HepG2 (cell line): ENCODE measurements around the gene MEAF6. TPM values are rescaled to one million over a fixed set of nuclear protein-coding genes. Genes with fewer than 3 reads are reported as not detected.
A peak's percentile ranks its signal among the peaks of the same experiment; 100 is the strongest.

Experiments
- ARID3A ChIP-seq: IDR thresholded peaks from 2 replicates; pipeline ENCODE4 v1.6.1; 2012; ENCODE audit warnings: low read depth, low read length, improper control_type of control experiment
- ATAD3A ChIP-seq: sonication (generic); formaldehyde crosslinking; IDR thresholded peaks from 2 replicates; pipeline ENCODE4 v1.4.0; 2020; ENCODE audit warnings: missing genetic modification reagents
- BHLHE40 ChIP-seq: IDR thresholded peaks from 2 replicates; pipeline ENCODE4 v1.6.1; 2011; ENCODE audit warnings: low read length, improper control_type of control experiment
- CENPT ChIP-seq: sonication (generic); formaldehyde crosslinking; IDR thresholded peaks from 2 replicates; pipeline ENCODE4 v1.8.0; 2022; ENCODE audit warnings: low read depth, mild to moderate bottlenecking, moderate library complexity, missing genetic modification reagents
- ETV6 ChIP-seq: sonication (generic); formaldehyde crosslinking; conservative IDR thresholded peaks from 2 replicates; pipeline ENCODE4 v1.4.0; 2020; ENCODE audit warnings: missing genetic modification reagents
- HDAC2 ChIP-seq: sonication (generic); formaldehyde crosslinking; IDR thresholded peaks from 2 replicates; pipeline ENCODE4 v1.4.0; 2020; ENCODE audit warnings: missing genetic modification reagents
- IKZF5 ChIP-seq: IDR thresholded peaks from 2 replicates; pipeline ENCODE4 v1.6.1; 2018; ENCODE audit warnings: missing genetic modification reagents, mild to moderate bottlenecking, missing compliant biosample characterization
- MAFF ChIP-seq: IDR thresholded peaks from 2 replicates; pipeline ENCODE4 v1.6.1; 2011; ENCODE audit warnings: low read depth, low read length, improper control_type of control experiment
- NRL ChIP-seq: sonication (generic); formaldehyde crosslinking; IDR thresholded peaks from 2 replicates; pipeline ENCODE4 v1.5.0; 2020; ENCODE audit warnings: missing genetic modification reagents, mild to moderate bottlenecking, moderate library complexity, borderline replicate concordance
- PRDM15 ChIP-seq: sonication (generic); formaldehyde crosslinking; IDR thresholded peaks from 2 replicates; pipeline ENCODE4 v1.4.0; 2020; ENCODE audit warnings: missing genetic modification reagents
- SATB2 ChIP-seq: sonication (generic); formaldehyde crosslinking; IDR thresholded peaks from 2 replicates; pipeline ENCODE4 v1.5.0; 2020; ENCODE audit warnings: missing genetic modification reagents
- SMAD9 ChIP-seq: sonication (generic); formaldehyde crosslinking; IDR thresholded peaks from 2 replicates; pipeline ENCODE4 v1.5.1; 2020; ENCODE audit warnings: mild to moderate bottlenecking, missing genetic modification reagents
- SYNCRIP ChIP-seq: fragments of 200-400 bp; formaldehyde crosslinking; IDR thresholded peaks from 2 replicates; pipeline ENCODE4 v1.6.1; 2018; ENCODE audit warnings: mild to moderate bottlenecking, low read depth, low read length; ENCODE audit not compliant: insufficient read depth
- TBL1XR1 ChIP-seq: fragments of 150-350 bp; IDR thresholded peaks from 2 replicates; pipeline ENCODE4 v1.6.1; 2014; ENCODE audit warnings: borderline replicate concordance, low read length; ENCODE audit not compliant: partially characterized antibody
- TGIF2 ChIP-seq: IDR thresholded peaks from 2 replicates; pipeline ENCODE4 v1.6.1; 2016; ENCODE audit warnings: control low read depth, missing compliant biosample characterization
- ZNF180 ChIP-seq: sonication (generic); formaldehyde crosslinking; IDR thresholded peaks from 2 replicates; pipeline ENCODE4 v1.4.0; 2020; ENCODE audit warnings: low read depth, missing genetic modification reagents, borderline replicate concordance
- ZNF232 ChIP-seq: sonication (generic); formaldehyde crosslinking; IDR thresholded peaks from 2 replicates; pipeline ENCODE4 v1.4.0; 2020; ENCODE audit warnings: missing genetic modification reagents, borderline replicate concordance
- ZNF44 ChIP-seq: sonication (generic); formaldehyde crosslinking; IDR thresholded peaks from 2 replicates; pipeline ENCODE4 v1.5.1; 2020; ENCODE audit warnings: mild to moderate bottlenecking, missing genetic modification reagents
- ZNF552 ChIP-seq: sonication (generic); formaldehyde crosslinking; IDR thresholded peaks from 2 replicates; pipeline ENCODE4 v1.9.0; 2022; ENCODE audit warnings: missing genetic modification reagents, mild to moderate bottlenecking, borderline replicate concordance
- polyA plus RNA-seq, 8 experiments: library from polyadenylated mRNA; depleted of rRNA in 3 of 8; stranded (reverse) in 7 of 8; unstranded in 1 of 8; fragments of >200 nt; fragmentation: Illumina TruSeq in 4 of 8; extraction: Trizol in 4 of 8; gene quantifications; 2 replicates each; pipeline versions ENCODE4 v1.2.1 to v1.2.3, GENCODE V29; 2011 to 2016; ENCODE audit warnings: low read depth in 4 of 8, missing spikeins in 1 of 8, mixed read lengths in 1 of 8; ENCODE audit not compliant: insufficient read depth in 1 of 8
- total RNA-seq, 5 experiments: library from RNA; depleted of rRNA; stranded (reverse); fragments of >200 nt; fragmentation: Illumina TruSeq; extraction: Trizol; gene quantifications; 2 replicates each; pipeline ENCODE4 v1.2.3, GENCODE V29; 2016; ENCODE audit warnings: low read depth in 1 of 5
- TF ChIP-seq, protein P1 (sequence below): sonication (generic); formaldehyde crosslinking; IDR thresholded peaks from 2 replicates; pipeline ENCODE4 v1.4.0; 2020; ENCODE audit warnings: mild to moderate bottlenecking, missing genetic modification reagents
- TF ChIP-seq, protein P2 (sequence below): IDR thresholded peaks from 2 replicates; pipeline ENCODE4 v1.6.1; 2016; ENCODE audit warnings: missing biosample characterization, missing genetic modification reagents, low read depth

The MEAF6 gene
- total and polyA plus RNA-seq, 2 of the 13 experiments (the other 11 are each of a cell fraction or from before 2014, with no cell fraction given) = 29.5 to 45.6 TPM

DNA sequence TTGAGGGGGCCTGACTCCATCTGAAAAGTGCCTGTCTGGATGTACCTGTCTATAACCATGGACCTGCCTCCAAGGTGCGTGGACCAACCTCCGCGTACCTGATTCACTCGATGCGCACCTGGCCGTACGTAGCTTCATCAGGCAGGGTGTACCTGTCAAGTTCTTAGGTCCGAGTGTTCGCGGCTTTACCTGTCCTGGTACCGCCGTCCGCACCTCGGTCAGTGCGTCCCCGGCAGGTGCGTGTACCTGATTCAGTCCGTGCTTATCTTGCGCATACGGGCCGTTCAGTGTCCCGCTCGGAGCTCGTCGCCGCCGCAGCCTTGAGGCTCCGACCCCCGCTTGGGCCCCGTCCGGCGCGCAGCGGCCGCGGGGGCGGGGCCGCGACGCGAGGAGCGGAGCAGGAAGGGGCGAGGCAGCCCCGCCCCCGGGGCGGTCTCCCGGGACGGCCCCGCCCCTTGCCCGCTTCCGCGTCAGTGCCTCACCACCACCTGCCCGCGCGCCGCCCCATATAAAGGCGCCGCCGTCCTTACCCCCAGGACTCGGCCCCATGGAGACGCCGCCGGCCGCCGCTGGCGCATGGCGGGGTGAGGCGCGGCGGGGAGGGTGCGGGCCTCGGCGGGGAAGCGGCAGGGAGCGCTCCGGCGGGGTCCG lies 40.4 kb downstream of the MEAF6 start, which contains the start of gene ZC3H12A (continued):
- TF ChIP-seq MAFF (no peak), TBL1XR1 (no peak), NRL (CRISPR knock-in tag) (peak; percentile 29; the same call in 1 of the 2 replicates), ZNF232 (CRISPR knock-in tag) (no peak), SYNCRIP (no peak), CENPT (no peak), ZNF44 (CRISPR knock-in tag) (no peak), SMAD9 (CRISPR knock-in tag) (no peak), HDAC2 (CRISPR knock-in tag) (no peak), TGIF2 (CRISPR knock-in tag) (0 out of 2 replicates have a peak, but pooled peaks have one; percentile 48), ETV6 (CRISPR knock-in tag) (no peak), PRDM15 (CRISPR knock-in tag) (no peak), ZNF552 (CRISPR knock-in tag) (no peak), BHLHE40 (no peak), ARID3A (no peak), IKZF5 (CRISPR knock-in tag) (no peak), ZNF180 (CRISPR knock-in tag) (no peak), SATB2 (CRISPR knock-in tag) (no peak), ATAD3A (CRISPR knock-in tag) (no peak)
- TF ChIP-seq, protein P1, sequence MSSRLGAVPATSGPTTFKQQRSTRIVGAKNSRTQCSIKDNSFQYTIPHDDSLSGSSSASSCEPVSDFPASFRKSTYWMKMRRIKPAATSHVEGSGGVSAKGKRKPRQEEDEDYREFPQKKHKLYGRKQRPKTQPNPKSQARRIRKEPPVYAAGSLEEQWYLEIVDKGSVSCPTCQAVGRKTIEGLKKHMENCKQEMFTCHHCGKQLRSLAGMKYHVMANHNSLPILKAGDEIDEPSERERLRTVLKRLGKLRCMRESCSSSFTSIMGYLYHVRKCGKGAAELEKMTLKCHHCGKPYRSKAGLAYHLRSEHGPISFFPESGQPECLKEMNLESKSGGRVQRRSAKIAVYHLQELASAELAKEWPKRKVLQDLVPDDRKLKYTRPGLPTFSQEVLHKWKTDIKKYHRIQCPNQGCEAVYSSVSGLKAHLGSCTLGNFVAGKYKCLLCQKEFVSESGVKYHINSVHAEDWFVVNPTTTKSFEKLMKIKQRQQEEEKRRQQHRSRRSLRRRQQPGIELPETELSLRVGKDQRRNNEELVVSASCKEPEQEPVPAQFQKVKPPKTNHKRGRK (CRISPR knock-in tag) = no peak
- TF ChIP-seq, protein P2, sequence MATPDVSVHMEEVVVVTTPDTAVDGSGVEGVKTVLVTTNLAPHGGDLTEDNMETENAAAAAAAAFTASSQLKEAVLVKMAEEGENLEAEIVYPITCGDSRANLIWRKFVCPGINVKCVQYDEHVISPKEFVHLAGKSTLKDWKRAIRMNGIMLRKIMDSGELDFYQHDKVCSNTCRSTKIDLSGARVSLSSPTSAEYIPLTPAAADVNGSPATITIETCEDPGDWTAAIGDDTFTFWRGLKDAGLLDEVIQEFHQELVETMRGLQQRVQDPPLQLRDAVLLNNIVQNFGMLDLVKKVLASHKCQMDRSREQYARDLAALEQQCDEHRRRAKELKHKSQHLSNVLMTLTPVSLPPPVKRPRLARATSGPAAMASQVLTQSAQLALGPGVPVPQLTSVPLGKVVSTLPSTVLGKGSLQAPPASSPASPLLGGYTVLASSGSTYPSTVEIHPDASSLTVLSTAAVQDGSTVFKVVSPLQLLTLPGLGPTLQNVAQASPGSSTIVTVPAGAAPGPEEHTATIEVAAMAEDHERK (CRISPR knock-in tag) = no peak
